ENCODE results near the gene BCL2L1. TPM values are rescaled to one million over a fixed set of nuclear protein-coding genes. Genes with fewer than 3 reads are reported as not detected.

BCL2L1 gene
- total and polyA plus RNA-seq, 2 donors (not counting 3 experiments of a cell fraction or from before 2014, with no cell fraction given): 78.0 to 101 TPM

GRCh38 chr20:31681769-31682168 lies 40.9 kb downstream of the BCL2L1 start:
- no TSS peak for BruUV-seq (replicated peaks)
- peaks cover 38% of the 10 kb centered on the region for H3K4me1 ChIP-seq (ENCODE audit: control insufficient read depth, extremely low read depth, insufficient read depth, low read length)
- no peak for DNase-seq (ENCODE audit: low read depth, low spot score)
- no peaks in the 10 kb centered on the region for H4K20me1 ChIP-seq (replicated peaks; ENCODE audit: control insufficient read depth, extremely low read depth, insufficient read depth, low read length)
- CTCF ChIA-PET: interaction anchor here (1.6 to 5.9 kb wide), 2 partner anchors 20 to 41 kb away, joined by 5 to 51 read pairs; partner anchors contain the start of gene BCL2L1
- no peak for FAIRE-seq
- H3K4me2 ChIP-seq (ENCODE audit: insufficient read depth, low read length): no peak overlapping the region
- H3K9me1 ChIP-seq (replicated peaks; ENCODE audit: control insufficient read depth, extremely low read depth, insufficient read depth, low read length): no peaks in the 10 kb centered on the region
- no peak overlapping the region for H2AFZ ChIP-seq (ENCODE audit: low read depth, low read length)
- H3K9ac ChIP-seq (replicated peaks; ENCODE audit: extremely low read depth, insufficient read depth, low read length): no peak overlapping the region
- dilution Hi-C loops (cut with MboI; ENCODE audit: extremely low pct_ligation_motif_present, low sequenced_read_pairs): no loop called here
- H3K27ac ChIP-seq (ENCODE audit: insufficient read depth, low read depth, low read length): no peak overlapping the region
- H3K79me2 ChIP-seq (ENCODE audit: control insufficient read depth, insufficient read depth, low read length): peaks cover 88% of the 10 kb centered on the region
- peaks cover 2 to 22% of the 10 kb centered on the region in 2 experiments for H3K36me3 ChIP-seq (ENCODE audit: control insufficient read depth in 2 of 2, extremely low read depth in 1 of 2, insufficient read depth in 2 of 2, low read length in 2 of 2)
- H3K9me3 ChIP-seq (replicated peaks; ENCODE audit: control insufficient read depth, insufficient read depth, low read length): no peaks in the 10 kb centered on the region
- intact Hi-C loops (cut with micrococcal nuclease): no loop called here
- H3K4me3 ChIP-seq (replicated peaks in 1 of 3; ENCODE audit: insufficient read depth in 1 of 3, low read depth in 1 of 3, low read length in 3 of 3): no peak overlapping the region
- H3K27me3 ChIP-seq (ENCODE audit: control insufficient read depth in 2 of 2, insufficient read depth in 2 of 2, low read length in 2 of 2): no peaks in the 10 kb centered on the region
- POLR2A ChIA-PET: no interaction called here
- TF ChIP-seq MYC (IDR thresholded peaks at IDR 0.05; ENCODE audit: low read depth, low read length) (no peak), CTCF (IDR thresholded peaks at IDR 0.05; ENCODE audit: extremely low read depth in 1 of 2, insufficient read depth in 1 of 2, low read depth in 1 of 2, low read length in 2 of 2) (no peak), POLR2A (IDR thresholded peaks at IDR 0.05; ENCODE audit: low read depth, low read length) (no peak), MAX (IDR thresholded peaks at IDR 0.05; ENCODE audit: insufficient read depth, insufficient read length) (no peak), FOS (IDR thresholded peaks at IDR 0.05; ENCODE audit: borderline replicate concordance, insufficient read depth, low read length) (no peak), JUN (IDR thresholded peaks at IDR 0.05; ENCODE audit: borderline replicate concordance, insufficient read depth, insufficient read length, low read depth) (no peak), GATA2 (IDR thresholded peaks at IDR 0.05; ENCODE audit: insufficient read depth, insufficient read length, low read depth, low read length) (no peak), EZH2 (IDR thresholded peaks at IDR 0.05; ENCODE audit: borderline replicate concordance, low read depth, low read length, severe bottlenecking) (no peak), POLR2AphosphoS5 (IDR thresholded peaks at IDR 0.05; ENCODE audit: insufficient read depth, low read depth, low read length) (no peak)

Measured in endothelial cell of umbilical vein (primary cell).